DOHH2 (cell line): Measurements from ENCODE around the gene PALLD.

Source experiments
- H3F3A ChIP-seq: fragments of 200-600 bp; sonication (generic), shearing (Covaris generic); 2 replicates; pipeline ENCODE4 v1.6.0; 2016; ENCODE audit warnings: antibody characterized with exemption, mild to moderate bottlenecking; ENCODE audit not compliant: control insufficient read depth, insufficient read depth
- H3K27ac ChIP-seq: fragments of 200-600 bp; sonication (generic); 2 replicates; pipeline ENCODE4 v1.5.1; 2014; ENCODE audit warnings: low read depth, mild to moderate bottlenecking, low read length, moderate library complexity
- H3K27me3 ChIP-seq: fragments of 200-600 bp; sonication (generic); 2 replicates; pipeline ENCODE4 v1.6.1; 2014; ENCODE audit warnings: mild to moderate bottlenecking, low read length, mixed read lengths; ENCODE audit not compliant: control insufficient read depth
- H3K36me3 ChIP-seq: fragments of 200-600 bp; sonication (generic); 2 replicates; pipeline ENCODE4 v1.6.1; 2014; ENCODE audit warnings: mild to moderate bottlenecking, low read length, moderate library complexity, mixed read lengths; ENCODE audit not compliant: control insufficient read depth
- H3K4me1 ChIP-seq: fragments of 200-600 bp; sonication (generic); 2 replicates; pipeline ENCODE4 v1.6.1; 2014; ENCODE audit warnings: mild to moderate bottlenecking, low read length, mixed read lengths; ENCODE audit not compliant: control insufficient read depth
- H3K4me2 ChIP-seq: fragments of 200-600 bp; sonication (generic); 2 replicates; pipeline ENCODE4 v1.6.0; 2014; ENCODE audit warnings: mild to moderate bottlenecking, low read length, moderate library complexity
- H3K4me3 ChIP-seq: fragments of 200-600 bp; sonication (generic); 2 replicates; pipeline ENCODE4 v1.5.1; 2014; ENCODE audit warnings: mild to moderate bottlenecking, low read length, mixed read lengths
- H3K79me2 ChIP-seq: fragments of 200-600 bp; sonication (generic); 2 replicates; pipeline ENCODE4 v1.6.1; 2014; ENCODE audit warnings: mild to moderate bottlenecking, low read length, mixed read lengths; ENCODE audit not compliant: control insufficient read depth
- H3K9me2 ChIP-seq: fragments of 200-600 bp; sonication (generic); replicated peaks from 2 replicates; pipeline ENCODE4 v1.6.1; 2014; ENCODE audit warnings: mild to moderate bottlenecking, low read length, mixed read lengths; ENCODE audit not compliant: control insufficient read depth
- H3K9me3 ChIP-seq: fragments of 200-600 bp; sonication (generic); 2 replicates; pipeline ENCODE4 v1.6.1; 2014; ENCODE audit warnings: antibody characterized with exemption, low read length, mixed read lengths; ENCODE audit not compliant: control insufficient read depth, insufficient read depth
- H4K20me1 ChIP-seq: fragments of 200-600 bp; sonication (generic); 2 replicates; pipeline ENCODE4 v1.6.0; 2014; ENCODE audit warnings: low read depth, mild to moderate bottlenecking, antibody characterized with exemption, low read length, moderate library complexity; ENCODE audit not compliant: control insufficient read depth, insufficient read depth
- CTCF ChIP-seq: fragments of 200-600 bp; sonication (generic); IDR thresholded peaks from one replicate; pipeline ENCODE4 v1.5.1; 2014; ENCODE audit warnings: antibody characterized with exemption, mild to moderate bottlenecking, low read depth, low read length; ENCODE audit not compliant: poor library complexity, severe bottlenecking
- EZH2phosphoT487 ChIP-seq: fragments of 200-600 bp; sonication (generic); IDR thresholded peaks from 2 replicates; pipeline ENCODE4 v1.6.1; 2017; ENCODE audit warnings: borderline replicate concordance, mild to moderate bottlenecking, antibody characterized with exemption, low read length, moderate library complexity, mixed read lengths

PALLD gene

DNA sequence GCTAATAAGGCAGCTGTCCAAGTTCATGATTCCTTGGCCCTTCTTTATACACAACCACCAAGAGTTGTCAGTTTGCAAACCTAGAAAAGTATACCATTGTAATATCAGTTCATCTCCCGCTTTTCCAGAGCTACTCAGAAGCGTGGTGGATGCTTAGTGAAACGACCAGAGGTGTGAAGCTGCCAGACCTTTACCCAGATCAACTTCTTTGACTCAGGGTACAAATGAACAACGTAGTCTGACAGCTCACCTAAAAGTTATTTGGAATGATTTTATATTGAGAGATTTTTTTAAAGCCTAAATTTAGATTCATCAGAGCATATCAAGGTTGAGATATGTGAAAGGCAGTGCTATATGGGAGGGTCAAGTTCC lies 343.5 kb downstream of the PALLD start:
- Histone ChIP-seq H3K36me3 (no peaks in the 10 kb centered on the region), H3K4me3 (no peak overlapping the region), H3K27me3 (peaks cover 3% of the 10 kb centered on the region; the same call in 1 of the 2 replicates), H3K27ac (no peak overlapping the region), H3K9me3 (no peaks in the 10 kb centered on the region), H3K4me2 (no peak overlapping the region), H3K79me2 (no peaks in the 10 kb centered on the region), H3K9me2 (no peaks in the 10 kb centered on the region), H4K20me1 (no peaks in the 10 kb centered on the region), H3K4me1 (no peaks in the 10 kb centered on the region), H3F3A (no peaks in the 10 kb centered on the region)
- TF ChIP-seq CTCF: no peak

DNA sequence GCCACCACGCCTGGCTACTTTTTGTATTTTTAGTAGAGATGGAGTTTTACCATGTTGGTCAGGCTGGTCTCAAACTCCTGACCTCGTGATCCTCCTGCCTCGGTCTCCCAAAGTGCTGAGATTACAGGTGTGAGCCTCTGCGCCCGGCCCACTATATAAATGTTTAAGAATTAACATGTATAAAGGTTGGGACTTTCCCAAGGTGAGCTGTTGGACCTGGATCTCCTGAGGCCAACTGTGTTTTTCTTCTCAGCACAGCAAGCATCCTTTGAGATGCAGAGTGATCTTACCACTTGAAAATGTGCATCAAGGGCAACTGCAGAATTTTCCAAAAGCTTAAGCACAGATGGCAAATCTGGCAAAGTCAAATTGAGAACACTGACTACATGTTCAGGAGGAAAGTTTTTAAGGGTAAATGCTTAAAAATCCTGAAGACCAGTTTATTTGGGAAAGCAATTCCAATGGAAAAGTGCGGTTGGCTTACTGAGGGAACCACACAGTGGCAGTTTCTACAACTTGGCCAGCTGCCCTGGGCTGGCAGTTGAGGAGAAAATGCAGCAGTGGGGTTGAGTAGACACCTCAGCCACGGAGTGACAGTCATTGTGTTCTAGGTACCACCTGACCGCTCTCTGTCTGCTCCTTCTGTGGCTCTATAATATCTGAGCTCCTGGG lies 344.3 kb downstream of the PALLD start:
- H4K20me1 ChIP-seq: no peaks in the 10 kb centered on the region
- no peaks in the 10 kb centered on the region for H3K36me3 ChIP-seq
- TF ChIP-seq CTCF: no peak
- TF ChIP-seq EZH2phosphoT487: no peak
- no peaks in the 10 kb centered on the region for H3K4me1 ChIP-seq
- no peaks in the 10 kb centered on the region for H3K9me2 ChIP-seq
- no peaks in the 10 kb centered on the region for H3K79me2 ChIP-seq
- no peak overlapping the region for H3K4me2 ChIP-seq
- H3K27me3 ChIP-seq: 0 out of 2 replicates have a peak, but pooled peaks cover 3% of the 10 kb centered on the region
- no peak overlapping the region for H3K27ac ChIP-seq
- H3K9me3 ChIP-seq: no peaks in the 10 kb centered on the region
- no peak overlapping the region for H3K4me3 ChIP-seq
- H3F3A ChIP-seq: no peaks in the 10 kb centered on the region

GRCh38 chr4:168841672-168842019 lies 344.8 kb downstream of the PALLD start:
- H3K4me2 ChIP-seq: no peak overlapping the region
- no peak overlapping the region for H3K4me3 ChIP-seq
- H3K79me2 ChIP-seq: no peaks in the 10 kb centered on the region

More at GRCh38 chr4:168841672-168842019, 344.8 kb downstream of the PALLD start:
- H3K4me1 ChIP-seq: no peaks in the 10 kb centered on the region
- no peak for TF ChIP-seq EZH2phosphoT487
- no peak for TF ChIP-seq CTCF
- H3K27me3 ChIP-seq: 0 out of 2 replicates have a peak, but pooled peaks cover 3% of the 10 kb centered on the region
- H3K9me2 ChIP-seq: no peaks in the 10 kb centered on the region
- H3K36me3 ChIP-seq: no peaks in the 10 kb centered on the region
- no peak overlapping the region for H3K27ac ChIP-seq
- no peaks in the 10 kb centered on the region for H3F3A ChIP-seq
- H4K20me1 ChIP-seq: no peaks in the 10 kb centered on the region
- no peaks in the 10 kb centered on the region for H3K9me3 ChIP-seq
